GM21381 (cell line): ENCODE results near the gene COX6B2.

Experiments used
- ATAC-seq: cut with Tn5 transposase; IDR thresholded peaks from one replicate; pipeline ENCODE4 v1.9.1; 2021; ENCODE audit warnings: mild to moderate bottlenecking, moderate library complexity; ENCODE audit not compliant: unreplicated experiment

Gene COX6B2

GRCh38 chr19:55362990-55363716, 8.6 kb upstream of the COX6B2 start, which contains the start of gene GARIN5B:
Gene GARIN5B (minus strand): TSS chr19:55363260. CDS start chr19:55363066, 194 bp downstream.
- ATAC-seq, result no peak

GRCh38 chr19:55362174-55362989, 7.9 kb upstream of the COX6B2 start:
- no peak for ATAC-seq

GRCh38 chr19:55360902-55361301, 6.4 kb upstream of the COX6B2 start:
- no peak for ATAC-seq

GRCh38 chr19:55358943-55359908, 4.7 kb upstream of the COX6B2 start:
- ATAC-seq, result no peak

GRCh38 chr19:55358493-55358892, 4.0 kb upstream of the COX6B2 start:
- ATAC-seq, result no peak

GRCh38 chr19:55355213-55355821, 798 bp upstream of the COX6B2 start:
- ATAC-seq, result no peak

GRCh38 chr19:55353803-55354697, 469 bp downstream of the COX6B2 start:
- no peak for ATAC-seq

- no peak for ATAC-seq
Measured at GRCh38 chr19:55353356-55353802, 1.1 kb downstream of the COX6B2 start.

- no peak for ATAC-seq
Measured at GRCh38 chr19:55352549-55353145, 1.9 kb downstream of the COX6B2 start.

- no peak for ATAC-seq
Measured at GRCh38 chr19:55352040-55352439, 2.5 kb downstream of the COX6B2 start.

GRCh38 chr19:55350620-55351315, 3.8 kb downstream of the COX6B2 start:
- ATAC-seq, result no peak

GRCh38 chr19:55348317-55349034, 6.0 kb downstream of the COX6B2 start:
- ATAC-seq, result no peak

- ATAC-seq, result no peak
Measured at GRCh38 chr19:55347442-55348009, 7.0 kb downstream of the COX6B2 start.

GRCh38 chr19:55346725-55347441, 7.6 kb downstream of the COX6B2 start:
- ATAC-seq, result no peak

GRCh38 chr19:55345818-55346724, 8.4 kb downstream of the COX6B2 start:
- no peak for ATAC-seq
